ENCODE results near the gene SLC25A42.
"Not testable (repeated sequence)": the region's sequence is repeated elsewhere in the genome, so short reads cannot be mapped to it uniquely, and the experiment has no call there.

SLC25A42 gene

DNA sequence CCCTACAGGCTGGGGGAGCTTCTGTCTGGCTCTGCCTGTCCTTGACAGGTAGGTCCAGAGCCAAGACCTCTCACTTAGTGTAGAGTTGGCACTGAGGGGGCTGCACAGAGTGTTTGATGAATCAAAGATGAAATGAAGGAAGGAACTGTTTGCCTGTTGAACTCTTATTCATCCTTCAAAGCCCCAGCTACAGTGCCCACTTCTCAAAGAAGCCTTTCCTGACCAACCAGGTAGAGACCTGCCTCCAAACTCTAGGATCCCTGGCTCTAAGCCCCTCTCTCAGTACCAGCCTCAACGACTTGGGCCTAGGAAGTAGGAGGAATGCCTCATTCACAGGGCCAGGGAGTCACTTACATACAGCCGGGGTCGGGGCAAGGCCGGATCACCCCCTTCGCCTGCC lies 83.5 kb downstream of the SLC25A42 start:
- DNase-seq (no peak), ATAC-seq (replicated peaks) (no peak)
- H3K36me3 Mint-ChIP-seq (ENCODE audit: insufficient read depth) = peaks cover 13% of the 10 kb centered on the region
- no peak overlapping the region for H3K4me3 Mint-ChIP-seq
- H3K27ac Mint-ChIP-seq = no peak overlapping the region
- no peaks in the 10 kb centered on the region for H3K9me3 Mint-ChIP-seq
- peaks cover 0 to 1% of the 10 kb centered on the region in 2 donors for H3K4me1 Mint-ChIP-seq (ENCODE audit: low read depth in 2 of 2)
- no peaks in the 10 kb centered on the region for H3K27me3 Mint-ChIP-seq

DNA sequence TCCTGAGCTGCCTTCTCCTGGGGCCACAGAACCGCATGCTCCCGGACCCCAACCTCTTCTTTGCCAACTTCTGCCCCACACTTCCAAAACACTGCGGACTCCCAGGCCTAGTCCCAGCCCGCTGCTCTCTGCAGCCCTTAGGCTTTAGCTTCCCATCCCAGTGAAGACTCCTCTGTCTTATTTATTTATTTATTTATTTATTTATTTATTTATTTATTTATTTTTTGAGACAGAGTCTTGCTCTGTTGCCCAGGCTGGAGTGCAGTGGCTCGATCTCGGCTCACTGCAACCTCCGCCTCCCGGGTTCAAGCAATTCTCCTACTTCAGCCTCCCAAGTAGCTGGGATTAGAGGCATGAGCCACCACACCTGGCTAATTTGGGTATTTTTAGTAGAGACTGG lies 84.7 kb downstream of the SLC25A42 start:
- not testable (repeated sequence) for H3K4me3 Mint-ChIP-seq; H3K27me3 Mint-ChIP-seq; ATAC-seq (replicated peaks); H3K9me3 Mint-ChIP-seq; DNase-seq; H3K4me1 Mint-ChIP-seq (ENCODE audit: low read depth in 2 of 2); H3K27ac Mint-ChIP-seq
- peaks cover 13% of the 10 kb centered on the region for H3K36me3 Mint-ChIP-seq (ENCODE audit: insufficient read depth)

GRCh38 chr19:19149435-19149834 lies 85.6 kb downstream of the SLC25A42 start:
- H3K27ac Mint-ChIP-seq = no peak overlapping the region
- DNase-seq (no peak), ATAC-seq (replicated peaks) (no peak)

DNA sequence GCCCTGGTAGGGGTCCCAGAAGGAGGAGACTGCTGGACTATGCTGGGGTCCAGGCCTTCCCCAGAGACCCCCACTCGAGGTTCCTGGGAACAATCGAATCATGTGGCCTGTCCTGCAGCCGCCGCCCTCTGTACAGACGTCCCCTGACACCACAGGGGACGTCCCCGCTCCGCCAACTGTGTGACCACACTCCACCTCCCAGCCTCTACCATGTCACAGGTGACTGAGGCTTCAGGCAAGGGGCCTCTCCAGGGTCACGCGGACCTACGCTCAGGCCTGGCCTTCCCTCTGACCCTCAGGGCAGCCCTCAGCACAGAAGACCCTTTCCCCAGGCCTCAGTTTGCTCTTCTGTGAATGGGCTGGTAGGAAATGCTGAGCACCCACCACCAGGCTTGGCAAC lies 87.6 kb downstream of the SLC25A42 start:
- Mint-ChIP-seq H3K4me1 (ENCODE audit: low read depth in 2 of 2) (no peaks in the 10 kb centered on the region), H3K27ac (peak overlapping the region in 1 of 2 donors; percentile 55), H3K36me3 (ENCODE audit: insufficient read depth) (peaks cover 8% of the 10 kb centered on the region), H3K27me3 (no peaks in the 10 kb centered on the region), H3K4me3 (no peak overlapping the region), H3K9me3 (no peaks in the 10 kb centered on the region)
- ATAC-seq (replicated peaks) (no peak), DNase-seq (no peak)

More at GRCh38 chr19:19149435-19149834, 85.6 kb downstream of the SLC25A42 start:
- H3K4me1 Mint-ChIP-seq (ENCODE audit: low read depth in 2 of 2) = peaks cover 0 to 1% of the 10 kb centered on the region in 2 donors
- H3K27me3 Mint-ChIP-seq = no peaks in the 10 kb centered on the region
- H3K9me3 Mint-ChIP-seq = no peaks in the 10 kb centered on the region
- no peak overlapping the region for H3K4me3 Mint-ChIP-seq
- H3K36me3 Mint-ChIP-seq (ENCODE audit: insufficient read depth) = peaks cover 13% of the 10 kb centered on the region

DNA sequence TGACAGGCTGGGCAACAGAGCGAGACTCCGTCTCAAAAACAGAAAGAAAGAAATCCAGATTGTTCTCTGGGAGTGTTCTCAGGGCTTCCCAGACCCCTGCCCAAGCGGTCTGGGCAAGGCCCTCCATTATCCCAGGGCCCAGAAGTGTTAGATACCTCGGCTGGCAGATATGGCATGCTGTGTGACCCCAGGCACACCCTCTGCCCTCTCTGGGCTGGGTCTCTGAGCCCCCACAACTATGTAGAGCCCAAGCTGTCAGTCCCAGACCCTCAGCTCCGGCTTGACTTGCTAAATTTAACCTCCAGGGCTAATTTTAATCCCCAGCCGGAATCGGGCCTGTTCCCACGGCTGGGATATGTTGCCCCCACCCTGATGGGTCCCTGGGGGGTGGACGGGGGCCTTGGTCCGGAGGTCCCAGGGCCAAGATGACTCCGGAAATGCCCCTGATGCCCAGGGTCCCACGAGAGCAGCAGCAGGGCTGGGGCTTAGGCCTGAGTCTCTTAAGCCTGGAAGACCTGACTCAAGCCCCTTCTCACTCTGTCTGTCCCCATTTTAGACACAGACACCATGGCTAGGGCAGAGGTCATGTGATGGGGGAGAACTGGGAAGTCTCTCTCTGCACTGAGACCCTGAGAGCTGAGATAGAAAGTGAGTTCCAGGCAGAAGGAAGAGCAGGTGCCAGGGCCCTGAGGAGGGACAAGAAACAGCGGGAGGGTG lies 89.0 kb downstream of the SLC25A42 start:
- no peaks in the 10 kb centered on the region for H3K9me3 Mint-ChIP-seq
- no peak for DNase-seq
- no peak overlapping the region for H3K4me3 Mint-ChIP-seq
- ATAC-seq (replicated peaks) = no peak
- H3K36me3 Mint-ChIP-seq (ENCODE audit: insufficient read depth) = peaks cover 3% of the 10 kb centered on the region
- no peaks in the 10 kb centered on the region for H3K4me1 Mint-ChIP-seq (ENCODE audit: low read depth in 2 of 2)
- H3K27me3 Mint-ChIP-seq = no peaks in the 10 kb centered on the region
- H3K27ac Mint-ChIP-seq = no peak overlapping the region

- Mint-ChIP-seq H3K4me3 (no peak overlapping the region), H3K27me3 (no peaks in the 10 kb centered on the region), H3K9me3 (no peaks in the 10 kb centered on the region), H3K36me3 (ENCODE audit: insufficient read depth) (peaks cover 6% of the 10 kb centered on the region), H3K4me1 (ENCODE audit: low read depth in 2 of 2) (peaks cover 0 to 1% of the 10 kb centered on the region in 2 donors), H3K27ac (no peak overlapping the region)
- ATAC-seq (replicated peaks) (no peak), DNase-seq (no peak)
Observed at GRCh38 chr19:19154768-19155494, 91.1 kb downstream of the SLC25A42 start.

- no peak overlapping the region for H3K27ac Mint-ChIP-seq
- ATAC-seq (replicated peaks) (no peak), DNase-seq (no peak)
- no peak overlapping the region for H3K4me3 Mint-ChIP-seq
- H3K9me3 Mint-ChIP-seq = no peaks in the 10 kb centered on the region
- H3K4me1 Mint-ChIP-seq (ENCODE audit: low read depth in 2 of 2) = peaks cover 0 to 1% of the 10 kb centered on the region in 2 donors
- H3K36me3 Mint-ChIP-seq (ENCODE audit: insufficient read depth) = peaks cover 6% of the 10 kb centered on the region
- no peaks in the 10 kb centered on the region for H3K27me3 Mint-ChIP-seq
Observed at GRCh38 chr19:19155495-19156219, 91.9 kb downstream of the SLC25A42 start.

- no peak overlapping the region for H3K27ac Mint-ChIP-seq
- no peak for DNase-seq
- no peak overlapping the region for H3K4me3 Mint-ChIP-seq
- peaks cover 0 to 1% of the 10 kb centered on the region in 2 donors for H3K4me1 Mint-ChIP-seq (ENCODE audit: low read depth in 2 of 2)
- peaks cover 3% of the 10 kb centered on the region for H3K36me3 Mint-ChIP-seq (ENCODE audit: insufficient read depth)
- H3K9me3 Mint-ChIP-seq = no peaks in the 10 kb centered on the region
- ATAC-seq (replicated peaks) = no peak
- no peaks in the 10 kb centered on the region for H3K27me3 Mint-ChIP-seq
Observed at GRCh38 chr19:19157808-19158207, 94.0 kb downstream of the SLC25A42 start.

GRCh38 chr19:19159534-19159933 lies 95.7 kb downstream of the SLC25A42 start:
- DNase-seq (no peak), ATAC-seq (replicated peaks) (no peak)
- peaks cover 0 to 1% of the 10 kb centered on the region in 2 donors for H3K4me1 Mint-ChIP-seq (ENCODE audit: low read depth in 2 of 2)
- H3K9me3 Mint-ChIP-seq = no peaks in the 10 kb centered on the region
- no peak overlapping the region for H3K27ac Mint-ChIP-seq
- H3K36me3 Mint-ChIP-seq (ENCODE audit: insufficient read depth) = peaks cover 3% of the 10 kb centered on the region
- H3K27me3 Mint-ChIP-seq = no peaks in the 10 kb centered on the region
- no peak overlapping the region for H3K4me3 Mint-ChIP-seq

- no peaks in the 10 kb centered on the region for H3K27me3 Mint-ChIP-seq
- H3K36me3 Mint-ChIP-seq (ENCODE audit: insufficient read depth) = peaks cover 3% of the 10 kb centered on the region
- ATAC-seq (replicated peaks) (no peak), DNase-seq (no peak)
- no peak overlapping the region for H3K27ac Mint-ChIP-seq
- H3K4me3 Mint-ChIP-seq = no peak overlapping the region
- peaks cover 0 to 3% of the 10 kb centered on the region in 2 donors for H3K4me1 Mint-ChIP-seq (ENCODE audit: low read depth in 2 of 2)
- H3K9me3 Mint-ChIP-seq = no peaks in the 10 kb centered on the region
Observed at GRCh38 chr19:19160461-19161035, 96.8 kb downstream of the SLC25A42 start.

- ATAC-seq (replicated peaks) = no peak
- no peaks in the 10 kb centered on the region for H3K27me3 Mint-ChIP-seq
- no peak overlapping the region for H3K4me3 Mint-ChIP-seq
- peaks cover 3% of the 10 kb centered on the region for H3K36me3 Mint-ChIP-seq (ENCODE audit: insufficient read depth)
- H3K9me3 Mint-ChIP-seq = no peaks in the 10 kb centered on the region
- peak overlapping the region in 1 of 2 donors; percentile 77 for H3K27ac Mint-ChIP-seq
- peaks cover 0 to 3% of the 10 kb centered on the region in 2 donors for H3K4me1 Mint-ChIP-seq (ENCODE audit: low read depth in 2 of 2)
- no peak for DNase-seq
Observed at GRCh38 chr19:19162495-19162894, 98.7 kb downstream of the SLC25A42 start.

Data from effector memory CD8-positive, alpha-beta T cell (primary cell).